Measurements from ENCODE around the gene MIB1.

- no peak for TF ChIP-seq POLR2A (IDR thresholded peaks at IDR 0.05)
- TF ChIP-seq CTCF (IDR thresholded peaks at IDR 0.05): no peak
- TF ChIP-seq POLR2AphosphoS5 (IDR thresholded peaks at IDR 0.05): no peak
These were observed 1.7 kb downstream of the MIB1 start for GRCh38 chr18:21742315-21742687.
